Natural killer cell (primary cell): ENCODE data around the gene PUM1. TPM values are rescaled to one million over a fixed set of nuclear protein-coding genes. Genes with fewer than 3 reads are reported as not detected.

Source experiments
- ATAC-seq, 3 donors: fragments of 150-1000 bp in 2 of 3; fragments of 200-7000 bp in 1 of 3; cut with Tn5 transposase; 1 replicate in 1 of 3; 2 replicates in 2 of 3; pipeline ENCODE4 v1.10.0; 2021; ENCODE audit warnings: mild to moderate bottlenecking in 2 of 3, moderate library complexity in 2 of 3
- DNase-seq, 2 donors: peaks; one replicate each; pipeline versions ENCODE4 v3.0.0 to v3.0.0-alpha.2; 2013 to 2021; ENCODE audit warnings: mixed read lengths in 1 of 2
- H3K27ac ChIP-seq: one replicate; pipeline ENCODE4 v1.5.1; 2013; ENCODE audit warnings: mild to moderate bottlenecking, low read length
- H3K27me3 ChIP-seq: one replicate; pipeline ENCODE4 v1.6.1; 2013; ENCODE audit warnings: low read length; ENCODE audit not compliant: control insufficient read depth, insufficient read depth
- H3K36me3 ChIP-seq: one replicate; pipeline ENCODE4 v1.6.1; 2013; ENCODE audit warnings: low read length; ENCODE audit not compliant: control insufficient read depth, insufficient read depth
- H3K4me1 ChIP-seq: one replicate; pipeline ENCODE4 v1.6.1; 2013; ENCODE audit warnings: low read length; ENCODE audit not compliant: control insufficient read depth, insufficient read depth
- H3K4me3 ChIP-seq: one replicate; pipeline ENCODE4 v1.5.1; 2013; ENCODE audit warnings: low read length
- H3K9me3 ChIP-seq: one replicate; pipeline ENCODE4 v1.6.1; 2013; ENCODE audit warnings: low read length; ENCODE audit not compliant: control insufficient read depth, insufficient read depth
- H3K27ac Mint-ChIP-seq, 2 donors: one replicate each; pipeline ENCODE4 v1.8.0; 2022; ENCODE audit warnings: mild to moderate bottlenecking in 2 of 2, mixed read lengths in 2 of 2, moderate library complexity in 1 of 2
- H3K27me3 Mint-ChIP-seq, 2 donors: one replicate each; pipeline ENCODE4 v1.8.0; 2022; ENCODE audit warnings: low read depth in 2 of 2, mixed read lengths in 2 of 2
- H3K36me3 Mint-ChIP-seq: one replicate; pipeline ENCODE4 v1.8.0; 2022; ENCODE audit warnings: mixed read lengths
- H3K4me1 Mint-ChIP-seq, 2 donors: one replicate each; pipeline ENCODE4 v1.8.0; 2022; ENCODE audit warnings: mixed read lengths in 2 of 2
- H3K4me3 Mint-ChIP-seq: one replicate; pipeline ENCODE4 v1.8.0; 2022; ENCODE audit warnings: mild to moderate bottlenecking, moderate library complexity, mixed read lengths
- H3K9me3 Mint-ChIP-seq, 2 donors: one replicate each; pipeline ENCODE4 v1.8.0; 2022; ENCODE audit warnings: mixed read lengths in 2 of 2
- WGBS: methylation state at CpG from one replicate; pipeline ENCODE4 v1.1.7; 2013; ENCODE audit warnings: missing lambda C conversion rate; ENCODE audit not compliant: insufficient coverage; 5-methylcytosine and 5-hydroxymethylcytosine counted together
- intact Hi-C: fragments of 100-400 bp; cut with micrococcal nuclease; formaldehyde crosslinking; loops from one replicate; pipeline ENCODE4 v1.14.2; 2022
- total RNA-seq, 4 donors: library from RNA; stranded (reverse); fragments of 120-200 nt in 1 of 4; gene quantifications; one replicate each; pipeline versions ENCODE4 v1.2.3 to v1.2.4, GENCODE V29; 2013 to 2022
- TF ChIP-seq, protein P1 (sequence below): fragments of 200-600 bp; IDR thresholded peaks from one replicate; pipeline ENCODE4 v1.8.0; 2022; ENCODE audit warnings: antibody characterized with exemption

Gene PUM1
- total RNA-seq, 3 donors from 2014 or later (not counting 1 experiment from before 2014, with no cell fraction given) = 193 to 209 (median 202) TPM

DNA sequence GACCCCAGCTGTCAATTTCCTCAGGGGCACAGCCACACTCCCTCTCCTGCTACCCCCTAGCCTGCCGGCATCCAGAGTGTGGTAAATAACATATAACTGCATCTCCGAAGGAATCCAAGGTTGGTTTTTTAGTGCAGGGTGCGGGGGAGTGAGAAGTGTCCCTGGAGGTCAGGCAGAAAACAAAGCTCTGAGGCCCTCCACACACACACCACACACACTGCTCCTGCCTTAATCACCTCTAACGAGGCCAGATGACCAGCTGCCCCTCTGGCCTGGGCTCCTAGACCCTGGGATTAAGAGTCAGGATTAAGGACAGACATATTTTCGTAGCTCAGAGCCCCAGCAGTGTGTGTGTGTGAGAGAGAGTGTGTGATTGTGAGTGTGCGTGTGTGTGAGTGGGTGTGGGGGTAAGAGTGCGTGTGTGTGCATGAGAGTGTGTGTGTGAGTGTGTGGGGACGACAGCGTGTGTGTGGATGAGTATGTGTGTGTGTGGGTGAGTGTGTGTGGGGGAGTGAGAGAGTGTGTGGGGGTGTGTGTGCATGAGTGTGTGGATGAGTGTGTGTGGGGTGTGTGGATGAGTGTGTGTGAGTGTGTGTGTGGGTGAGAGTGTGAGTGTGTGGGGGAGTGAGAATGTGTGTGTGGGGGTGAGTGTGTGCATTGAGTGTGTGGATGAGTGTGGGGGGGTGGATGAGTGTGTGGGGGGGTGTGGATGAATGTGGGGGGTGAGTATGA is 171.6 kb downstream of the PUM1 start:
- no peaks in the 10 kb centered on the region for H3K36me3 Mint-ChIP-seq
- H3K36me3 ChIP-seq = no peaks in the 10 kb centered on the region
- no peaks in the 10 kb centered on the region for H3K9me3 ChIP-seq
- no peak overlapping the region for H3K27ac ChIP-seq
- no peak overlapping the region for H3K4me3 ChIP-seq
- TF ChIP-seq, protein P1, sequence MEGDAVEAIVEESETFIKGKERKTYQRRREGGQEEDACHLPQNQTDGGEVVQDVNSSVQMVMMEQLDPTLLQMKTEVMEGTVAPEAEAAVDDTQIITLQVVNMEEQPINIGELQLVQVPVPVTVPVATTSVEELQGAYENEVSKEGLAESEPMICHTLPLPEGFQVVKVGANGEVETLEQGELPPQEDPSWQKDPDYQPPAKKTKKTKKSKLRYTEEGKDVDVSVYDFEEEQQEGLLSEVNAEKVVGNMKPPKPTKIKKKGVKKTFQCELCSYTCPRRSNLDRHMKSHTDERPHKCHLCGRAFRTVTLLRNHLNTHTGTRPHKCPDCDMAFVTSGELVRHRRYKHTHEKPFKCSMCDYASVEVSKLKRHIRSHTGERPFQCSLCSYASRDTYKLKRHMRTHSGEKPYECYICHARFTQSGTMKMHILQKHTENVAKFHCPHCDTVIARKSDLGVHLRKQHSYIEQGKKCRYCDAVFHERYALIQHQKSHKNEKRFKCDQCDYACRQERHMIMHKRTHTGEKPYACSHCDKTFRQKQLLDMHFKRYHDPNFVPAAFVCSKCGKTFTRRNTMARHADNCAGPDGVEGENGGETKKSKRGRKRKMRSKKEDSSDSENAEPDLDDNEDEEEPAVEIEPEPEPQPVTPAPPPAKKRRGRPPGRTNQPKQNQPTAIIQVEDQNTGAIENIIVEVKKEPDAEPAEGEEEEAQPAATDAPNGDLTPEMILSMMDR = no peak
- H3K4me1 ChIP-seq = peaks cover 3% of the 10 kb centered on the region
- DNase-seq (no peak), ATAC-seq (no peak)
- peaks cover 7% of the 10 kb centered on the region for H3K27me3 ChIP-seq
- intact Hi-C loops = no loop called here
- WGBS = 76% methylated on average over 6 of the region's 9 CpGs
- peaks cover 0 to 10% of the 10 kb centered on the region in 2 donors for H3K4me1 Mint-ChIP-seq
- no peak overlapping the region for H3K4me3 Mint-ChIP-seq
- H3K27ac Mint-ChIP-seq = peak overlapping the region in 1 of 2 donors; percentile 14
- H3K27me3 Mint-ChIP-seq = peaks cover 20 to 22% of the 10 kb centered on the region in 2 donors
- H3K9me3 Mint-ChIP-seq = peaks cover 0 to 6% of the 10 kb centered on the region in 2 donors

DNA sequence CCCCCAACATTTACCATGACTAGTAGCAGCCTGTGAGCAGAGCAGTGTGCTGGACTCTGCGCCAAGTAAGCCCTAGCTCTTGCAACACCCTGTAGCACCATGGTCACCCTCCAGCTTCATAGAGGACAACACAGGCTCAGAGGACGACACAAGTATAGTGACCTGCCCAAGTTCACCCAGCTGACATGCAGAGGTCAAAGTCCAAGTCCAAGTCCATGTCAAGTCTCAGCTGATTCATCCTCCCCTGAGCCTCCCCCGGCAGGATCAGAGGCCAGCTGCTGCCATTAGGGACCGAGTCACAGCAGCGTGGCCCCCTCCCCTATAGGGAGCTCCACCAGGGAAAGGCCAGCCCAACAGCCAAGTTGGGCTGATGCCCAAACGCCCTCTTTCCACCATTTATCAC is 172.8 kb downstream of the PUM1 start:
- H3K36me3 ChIP-seq = no peaks in the 10 kb centered on the region
- no peak overlapping the region for H3K4me3 ChIP-seq
- no peak overlapping the region for H3K27ac ChIP-seq
- Mint-ChIP-seq H3K27me3 (peaks cover 21 to 22% of the 10 kb centered on the region in 2 donors), H3K4me1 (peaks cover 0 to 10% of the 10 kb centered on the region in 2 donors), H3K36me3 (no peaks in the 10 kb centered on the region), H3K4me3 (no peak overlapping the region), H3K9me3 (peaks cover 0 to 6% of the 10 kb centered on the region in 2 donors), H3K27ac (no peak overlapping the region)
- no peaks in the 10 kb centered on the region for H3K9me3 ChIP-seq
- DNase-seq (no peak), ATAC-seq (no peak)
- TF ChIP-seq, protein P1 = no peak
- WGBS = 94% methylated on average over 5 of the region's 6 CpGs
- peaks cover 3% of the 10 kb centered on the region for H3K4me1 ChIP-seq
- H3K27me3 ChIP-seq = peaks cover 7% of the 10 kb centered on the region
- intact Hi-C loops = no loop called here

DNA sequence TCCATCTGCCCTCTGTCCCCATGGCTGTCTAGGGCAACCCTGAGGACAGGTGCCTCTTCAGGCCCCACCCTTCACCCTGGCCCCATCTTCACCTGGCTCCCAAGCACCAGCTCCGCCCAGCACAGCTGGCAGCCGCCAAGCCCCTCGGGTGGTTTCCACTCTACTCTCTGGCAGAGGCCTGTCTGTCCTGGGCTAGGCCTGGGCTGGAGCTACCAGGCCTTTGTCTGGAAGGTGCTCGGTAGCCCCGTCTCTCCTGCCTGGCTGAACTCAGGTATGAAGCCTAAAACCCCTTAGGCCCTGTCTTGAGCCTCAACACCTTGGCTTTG is 174.3 kb downstream of the PUM1 start:
- intact Hi-C loops = no loop called here
- Mint-ChIP-seq H3K4me3 (no peak overlapping the region), H3K4me1 (peaks cover 0 to 10% of the 10 kb centered on the region in 2 donors), H3K27me3 (peaks cover 23 to 26% of the 10 kb centered on the region in 2 donors), H3K27ac (no peak overlapping the region), H3K9me3 (peaks cover 0 to 6% of the 10 kb centered on the region in 2 donors), H3K36me3 (no peaks in the 10 kb centered on the region)
- Histone ChIP-seq H3K27ac (no peak overlapping the region), H3K4me1 (peaks cover 3% of the 10 kb centered on the region), H3K36me3 (no peaks in the 10 kb centered on the region), H3K27me3 (peaks cover 4% of the 10 kb centered on the region), H3K9me3 (no peaks in the 10 kb centered on the region), H3K4me3 (no peak overlapping the region)
- TF ChIP-seq, protein P1 = no peak
- ATAC-seq (no peak), DNase-seq (no peak)
- WGBS = 89% methylated on average over 5 of the region's 5 CpGs
